ENCODE measurements around the gene GCC2. TPM values are rescaled to one million over a fixed set of nuclear protein-coding genes. Genes with fewer than 3 reads are reported as not detected.

GCC2 gene
- total and polyA plus RNA-seq, 9 of the 15 experiments (the other 6 are each of a cell fraction or from before 2014, with no cell fraction given) = 11.4 to 35.7 (median 19.9) TPM

DNA sequence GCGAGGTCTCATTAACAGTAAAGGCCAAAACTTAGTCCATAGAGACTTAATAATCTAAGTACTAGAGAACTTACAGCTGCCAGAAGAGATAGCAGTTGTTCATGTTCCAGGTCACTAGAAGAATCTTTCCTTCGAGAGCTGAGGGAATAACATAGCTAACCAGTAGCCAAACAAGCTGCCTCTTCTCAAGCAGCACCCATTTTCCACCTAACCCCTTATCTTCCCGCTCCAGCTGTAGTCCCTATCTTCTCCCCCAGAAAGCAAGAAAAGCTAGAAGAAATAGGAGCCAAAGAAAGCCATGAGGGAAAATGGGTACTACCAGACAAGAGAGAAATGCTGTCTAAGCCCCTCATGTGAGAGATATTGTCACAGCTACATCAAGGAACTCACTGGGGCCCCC, 47.2 kb upstream of the GCC2 start (continued):
- TF ChIP-seq FOXM1 (IDR thresholded peaks at IDR 0.05; ENCODE audit: low read depth) = peak; percentile 50; the same call in 1 of the 2 replicates
- TF ChIP-seq FOXM1 (CRISPR knock-in tag; IDR thresholded peaks at IDR 0.05; ENCODE audit: low read depth) = no peak
- TF ChIP-seq RCOR1 (IDR thresholded peaks at IDR 0.05; ENCODE audit: borderline replicate concordance in 1 of 2, low read depth in 2 of 2, low read length in 2 of 2) = 0 out of 4 replicates have a peak, but pooled peaks of 1 of the 2 experiments have one; percentile 20
- no peak for TF ChIP-seq ZNF3 (CRISPR knock-in tag; IDR thresholded peaks at IDR 0.05)
- TF ChIP-seq ZFP30 (CRISPR knock-in tag; IDR thresholded peaks at IDR 0.05; ENCODE audit: borderline replicate concordance) = no peak
- TF ChIP-seq KLF16 (IDR thresholded peaks at IDR 0.05) = 0 out of 2 replicates have a peak, but pooled peaks have one; percentile 8

DNA sequence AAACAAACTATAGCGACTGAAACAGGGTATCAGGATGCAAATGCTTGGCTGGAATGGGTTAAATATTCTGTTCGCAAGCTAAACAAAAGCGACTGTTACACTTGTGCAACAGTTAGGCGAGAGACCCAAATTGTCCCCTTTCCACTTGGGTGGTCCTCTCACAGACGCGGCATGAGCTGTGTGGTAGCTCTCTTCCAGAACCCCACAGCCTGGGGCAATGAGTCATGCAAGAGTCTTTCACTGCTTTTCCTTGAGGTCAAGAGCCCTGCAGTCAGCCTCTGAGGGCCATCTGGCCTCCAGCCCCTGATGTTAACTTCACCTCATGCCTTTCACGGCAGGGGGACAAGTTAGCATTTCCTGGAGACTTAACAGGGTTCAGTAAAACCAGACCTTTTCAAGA, 45.5 kb upstream of the GCC2 start:
- FAIRE-seq = no peak
- no peak for DNase-seq (ENCODE audit: extremely low read depth in 1 of 4, low spot score in 3 of 4)
- no peak overlapping the region for H3K9ac ChIP-seq (ENCODE audit: insufficient read depth in 1 of 2, low read depth in 2 of 2, low read length in 2 of 2)
- WGBS (ENCODE audit: insufficient coverage, low coverage, missing lambda C conversion rate) = 54% methylated on average over 7 of the region's 7 CpGs
- H3K9me3 ChIP-seq (replicated peaks; ENCODE audit: control insufficient read depth, insufficient read depth, low read depth, low read length) = peaks cover 5% of the 10 kb centered on the region
- no peak overlapping the region for H3K27ac ChIP-seq (ENCODE audit: extremely low read depth, low read depth, low read length)
- H3K27me3 ChIP-seq (ENCODE audit: control insufficient read depth in 2 of 2, insufficient read depth in 2 of 2, low read length in 2 of 2) = no peaks in the 10 kb centered on the region
- H3K79me2 ChIP-seq (ENCODE audit: control insufficient read depth, insufficient read depth, low read length) = no peaks in the 10 kb centered on the region
- H3K4me3 ChIP-seq = no peak overlapping the region
- H3K36me3 ChIP-seq (ENCODE audit: control insufficient read depth, insufficient read depth, low read length) = no peaks in the 10 kb centered on the region; the same call in 2 of the 3 replicates
- ChIA-PET CTCF (ENCODE audit: low intra/inter-chr PET ratio) (no interaction called here), POLR2A (interaction anchor here (0.9 kb wide), 1 partner anchor 8 kb away, joined by 3 read pairs; no protein-coding TSS in a partner anchor)
- no peaks in the 10 kb centered on the region for H3K9me1 ChIP-seq (ENCODE audit: control insufficient read depth, insufficient read depth, low read length)
- peaks cover 0 to 9% of the 10 kb centered on the region in 2 experiments; a peak in 3 of 5 replicates for H3K4me1 ChIP-seq (replicated peaks in 1 of 2; ENCODE audit: control insufficient read depth in 2 of 2, insufficient read depth in 2 of 2, low read length in 2 of 2)
- BruUV-seq (replicated peaks) = no TSS peak
- in situ Hi-C loops (cut with MboI) (no loop called here), intact Hi-C loops (cut with micrococcal nuclease) (no loop called here)
- ATAC-seq = no peak
- no peaks in the 10 kb centered on the region for H4K20me1 ChIP-seq (replicated peaks; ENCODE audit: control insufficient read depth, insufficient read depth, low read length)
- no peak overlapping the region for H3K4me2 ChIP-seq (ENCODE audit: insufficient read depth, low read length)
- TF ChIP-seq FOSL1 (tag; conservative IDR thresholded peaks at IDR 0.05) (peak; percentile 45; the same call in 1 of the 2 replicates), ZNF324 (CRISPR knock-in tag; IDR thresholded peaks at IDR 0.05) (no peak)
- no peak overlapping the region for H2AFZ ChIP-seq (ENCODE audit: low read depth, low read length)
